ENCODE results near the gene CMYA5.

DNA sequence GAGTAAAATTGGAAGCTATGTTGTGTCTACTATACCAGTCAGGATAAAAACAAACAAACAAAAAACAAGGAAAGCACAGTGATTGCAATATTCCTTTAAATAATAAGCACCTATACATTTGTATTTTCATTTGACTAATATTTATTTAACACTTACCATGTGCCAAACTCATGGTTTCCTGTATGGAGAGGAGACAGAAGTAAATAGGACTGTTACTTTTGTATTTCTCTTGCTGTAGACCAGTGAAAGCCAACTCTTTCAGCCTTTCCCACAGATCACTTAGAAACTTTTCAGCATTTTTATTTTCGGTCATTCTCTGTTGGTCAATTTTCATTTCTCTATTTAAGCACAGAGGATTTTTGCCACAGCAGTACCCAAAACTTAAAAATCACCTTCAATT, 4.5 kb downstream of the CMYA5 start:
- TF ChIP-seq POLR2A (IDR thresholded peaks at IDR 0.05; ENCODE audit: low read depth, low read length) (no peak), TAF1 (IDR thresholded peaks at IDR 0.05; ENCODE audit: low read depth, low read length) (no peak)
